ENCODE data around the gene MICA.

MICA gene

GRCh38 chr6:31400467-31401289 lies 2.7 kb upstream of the MICA start:
- H3K14ac ChIP-seq (ENCODE audit: low read length), result no peak overlapping the region
- H3K27me3 ChIP-seq (ENCODE audit: control insufficient read depth in 3 of 3, insufficient read depth in 3 of 3, low read depth in 1 of 3, low read length in 3 of 3), result peaks cover 0 to 62% (median 3%) of the 10 kb centered on the region in 3 experiments
- peaks cover 4 to 6% of the 10 kb centered on the region in 2 donors for H3K4me1 ChIP-seq (ENCODE audit: control insufficient read depth in 2 of 2, insufficient read depth in 1 of 2, low read depth in 1 of 2, low read length in 2 of 2)
- peaks cover 2 to 17% of the 10 kb centered on the region in 2 donors for H3K9me3 ChIP-seq (replicated peaks in 1 of 2; ENCODE audit: control insufficient read depth in 2 of 2, insufficient read depth in 1 of 2, low read depth in 1 of 2, low read length in 2 of 2)
- H2BK15ac ChIP-seq (ENCODE audit: low read length), result no peak overlapping the region
- peak overlapping the region; percentile 87 for H3K4me2 ChIP-seq (ENCODE audit: insufficient read depth, low read length, poor library complexity, severe bottlenecking)
- H2BK12ac ChIP-seq (ENCODE audit: low read length), result no peak overlapping the region
- no peak overlapping the region for H4K91ac ChIP-seq (ENCODE audit: low read depth, low read length, poor library complexity)
- peak overlapping the region in 1 of 2 donors; percentile 88 for H3K4me3 ChIP-seq (ENCODE audit: low read length in 2 of 2)
- H2BK5ac ChIP-seq (ENCODE audit: low read length), result no peak overlapping the region
- H4K8ac ChIP-seq (ENCODE audit: low read depth, low read length), result no peak overlapping the region
- no peak overlapping the region for H3K4ac ChIP-seq (ENCODE audit: low read length)
- peak; percentile 30 for DNase-seq (ENCODE audit: low spot score)
- no peak overlapping the region for H2AFZ ChIP-seq (ENCODE audit: low read length)
- H3K27ac ChIP-seq (replicated peaks; ENCODE audit: low read length), result no peak overlapping the region
- peak overlapping the region; percentile 9 for H3K18ac ChIP-seq (ENCODE audit: low read length)
- H3K79me1 ChIP-seq (ENCODE audit: low read depth, low read length), result peaks cover 8% of the 10 kb centered on the region
- peaks cover 0 to under 1% of the 10 kb centered on the region in 2 donors for H3K36me3 ChIP-seq (replicated peaks in 1 of 2; ENCODE audit: control insufficient read depth in 2 of 2, insufficient read depth in 2 of 2, low read length in 2 of 2)
- no peak overlapping the region for H3K23ac ChIP-seq (ENCODE audit: low read depth, low read length, poor library complexity)
- WGBS, 2 donors (ENCODE audit: extremely low coverage in 2 of 2, insufficient read length in 2 of 2, insufficient replicate concordance in 1 of 2), result no CpG with 5 or more reads among the region's 30 CpGs
- no peak overlapping the region for H3K9ac ChIP-seq (ENCODE audit: low read depth, low read length, poor library complexity)
- H2AK5ac ChIP-seq (ENCODE audit: low read depth, low read length), result no peak overlapping the region
- H2BK120ac ChIP-seq (ENCODE audit: low read depth, low read length), result no peak overlapping the region

DNA sequence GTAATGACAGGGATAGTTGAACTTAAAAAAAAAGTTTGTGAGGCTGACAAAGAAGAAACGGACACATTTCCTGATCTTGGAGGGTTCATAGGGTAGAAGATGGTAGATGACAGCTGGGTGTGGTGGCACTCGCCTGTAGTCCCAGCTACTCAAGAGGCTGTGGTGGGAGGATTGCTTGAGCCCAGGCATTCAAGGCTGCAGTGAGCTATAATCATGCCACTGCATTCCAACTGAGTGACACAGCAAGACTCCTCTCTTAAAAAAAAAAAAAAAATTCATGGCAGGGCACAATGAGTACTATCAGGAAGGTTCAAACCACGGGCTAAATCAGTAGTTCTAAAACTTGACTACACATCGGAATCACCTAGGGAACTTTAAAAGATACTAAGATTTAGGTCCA lies 2.0 kb upstream of the MICA start:
- Histone ChIP-seq H2BK12ac (ENCODE audit: low read length) (no peak overlapping the region), H3K36me3 (replicated peaks in 1 of 2; ENCODE audit: control insufficient read depth in 2 of 2, insufficient read depth in 2 of 2, low read length in 2 of 2) (peaks cover 0 to 2% of the 10 kb centered on the region in 2 donors), H2AFZ (ENCODE audit: low read length) (no peak overlapping the region), H4K91ac (ENCODE audit: low read depth, low read length, poor library complexity) (no peak overlapping the region), H3K9ac (ENCODE audit: low read depth, low read length, poor library complexity) (no peak overlapping the region), H3K9me3 (replicated peaks in 1 of 2; ENCODE audit: control insufficient read depth in 2 of 2, insufficient read depth in 1 of 2, low read depth in 1 of 2, low read length in 2 of 2) (peaks cover 2 to 17% of the 10 kb centered on the region in 2 donors), H2BK120ac (ENCODE audit: low read depth, low read length) (no peak overlapping the region), H2BK15ac (ENCODE audit: low read length) (no peak overlapping the region), H3K23ac (ENCODE audit: low read depth, low read length, poor library complexity) (no peak overlapping the region), H3K27me3 (ENCODE audit: control insufficient read depth in 3 of 3, insufficient read depth in 3 of 3, low read depth in 1 of 3, low read length in 3 of 3) (peaks cover 0 to 61% (median 3%) of the 10 kb centered on the region in 3 experiments), H2AK5ac (ENCODE audit: low read depth, low read length) (no peak overlapping the region), H3K14ac (ENCODE audit: low read length) (no peak overlapping the region), H2BK5ac (ENCODE audit: low read length) (no peak overlapping the region), H4K8ac (ENCODE audit: low read depth, low read length) (no peak overlapping the region), H3K79me1 (ENCODE audit: low read depth, low read length) (peaks cover 8% of the 10 kb centered on the region), H3K4me3 (ENCODE audit: low read length in 2 of 2) (no peak overlapping the region), H3K4ac (ENCODE audit: low read length) (no peak overlapping the region), H3K4me2 (ENCODE audit: insufficient read depth, low read length, poor library complexity, severe bottlenecking) (no peak overlapping the region), H3K27ac (replicated peaks; ENCODE audit: low read length) (no peak overlapping the region), H3K18ac (ENCODE audit: low read length) (no peak overlapping the region), H3K4me1 (ENCODE audit: control insufficient read depth in 2 of 2, insufficient read depth in 1 of 2, low read depth in 1 of 2, low read length in 2 of 2) (peaks cover 4 to 7% of the 10 kb centered on the region in 2 donors)
- WGBS, 2 donors (ENCODE audit: extremely low coverage in 2 of 2, insufficient read length in 2 of 2, insufficient replicate concordance in 1 of 2), result no CpG with 5 or more reads among the region's 4 CpGs
- no peak for DNase-seq (ENCODE audit: low spot score)

GRCh38 chr6:31402324-31403282 lies 792 bp upstream of the MICA start:
- Histone ChIP-seq H4K8ac (ENCODE audit: low read depth, low read length) (no peak overlapping the region), H3K4me3 (ENCODE audit: low read length in 2 of 2) (peak overlapping the region; percentile 52 to 65), H3K9me3 (replicated peaks in 1 of 2; ENCODE audit: control insufficient read depth in 2 of 2, insufficient read depth in 1 of 2, low read depth in 1 of 2, low read length in 2 of 2) (peaks cover 2 to 17% of the 10 kb centered on the region in 2 donors), H3K9ac (ENCODE audit: low read depth, low read length, poor library complexity) (no peak overlapping the region), H3K14ac (ENCODE audit: low read length) (no peak overlapping the region), H2AFZ (ENCODE audit: low read length) (peak overlapping the region; percentile 97), H2BK120ac (ENCODE audit: low read depth, low read length) (peak overlapping the region; percentile 24), H2BK5ac (ENCODE audit: low read length) (peak overlapping the region; percentile 57), H3K27ac (replicated peaks; ENCODE audit: low read length) (peak overlapping the region; percentile 78), H3K4me1 (ENCODE audit: control insufficient read depth in 2 of 2, insufficient read depth in 1 of 2, low read depth in 1 of 2, low read length in 2 of 2) (peaks cover 4 to 7% of the 10 kb centered on the region in 2 donors), H3K18ac (ENCODE audit: low read length) (peak overlapping the region; percentile 89), H3K23ac (ENCODE audit: low read depth, low read length, poor library complexity) (peak overlapping the region; percentile 67), H3K4me2 (ENCODE audit: insufficient read depth, low read length, poor library complexity, severe bottlenecking) (peak overlapping the region; percentile 62), H3K79me1 (ENCODE audit: low read depth, low read length) (peaks cover 8% of the 10 kb centered on the region), H4K91ac (ENCODE audit: low read depth, low read length, poor library complexity) (no peak overlapping the region), H3K27me3 (ENCODE audit: control insufficient read depth in 3 of 3, insufficient read depth in 3 of 3, low read depth in 1 of 3, low read length in 3 of 3) (peaks cover 0 to 61% (median 3%) of the 10 kb centered on the region in 3 experiments), H2AK5ac (ENCODE audit: low read depth, low read length) (no peak overlapping the region), H2BK15ac (ENCODE audit: low read length) (peak overlapping the region; percentile 68), H3K4ac (ENCODE audit: low read length) (no peak overlapping the region), H3K36me3 (replicated peaks in 1 of 2; ENCODE audit: control insufficient read depth in 2 of 2, insufficient read depth in 2 of 2, low read length in 2 of 2) (peaks cover 0 to 2% of the 10 kb centered on the region in 2 donors), H2BK12ac (ENCODE audit: low read length) (no peak overlapping the region)
- WGBS, 2 donors (ENCODE audit: extremely low coverage in 2 of 2, insufficient read length in 2 of 2, insufficient replicate concordance in 1 of 2), result no CpG with 5 or more reads among the region's 27 CpGs
- DNase-seq (ENCODE audit: low spot score), result no peak
